Measurements from ENCODE around the gene NDUFS2.
A peak's percentile ranks its signal among the peaks of the same experiment; 100 is the strongest.

NDUFS2 gene

GRCh38 chr1:161201836-161202712 is at the start of gene NDUFS2:
TSS of gene NDUFS2 (plus strand) at chr1:161202367. CDS start at chr1:161202386, 19 bp downstream.
- TF ChIP-seq CTCF (IDR thresholded peaks at IDR 0.05) (peak; percentile 57), ZFX (IDR thresholded peaks at IDR 0.05; ENCODE audit: borderline replicate concordance) (no peak)
- peak within 1 kb of the TSS; percentile 88 for H3K27ac ChIP-seq

GRCh38 chr1:161153176-161153575 is 49.0 kb upstream of the NDUFS2 start:
- no peak for TF ChIP-seq ZFX (IDR thresholded peaks at IDR 0.05; ENCODE audit: borderline replicate concordance)
- no peak for TF ChIP-seq CTCF (IDR thresholded peaks at IDR 0.05)

GRCh38 chr1:161153682-161154337 is 48.4 kb upstream of the NDUFS2 start, which contains the start of gene UFC1:
TSS of gene UFC1 (plus strand) at chr1:161153978. CDS start at chr1:161153998, 20 bp downstream.
- peak within 1 kb of the TSS; percentile 99 for H3K27ac ChIP-seq
- TF ChIP-seq CTCF (IDR thresholded peaks at IDR 0.05), result no peak
- TF ChIP-seq ZFX (IDR thresholded peaks at IDR 0.05; ENCODE audit: borderline replicate concordance), result no peak

More at GRCh38 chr1:161153176-161153575, 49.0 kb upstream of the NDUFS2 start:
- peak overlapping the region; percentile 99 for H3K27ac ChIP-seq

- H3K27ac ChIP-seq, result peak overlapping the region; percentile 78
- no peak for TF ChIP-seq CTCF (IDR thresholded peaks at IDR 0.05)
- TF ChIP-seq ZFX (IDR thresholded peaks at IDR 0.05; ENCODE audit: borderline replicate concordance), result no peak
Measured at GRCh38 chr1:161157867-161158266, 44.3 kb upstream of the NDUFS2 start.

- TF ChIP-seq CTCF (IDR thresholded peaks at IDR 0.05) (no peak), ZFX (IDR thresholded peaks at IDR 0.05; ENCODE audit: borderline replicate concordance) (no peak)
- H3K27ac ChIP-seq, result peak overlapping the region; percentile 78
Measured at GRCh38 chr1:161158316-161159010, 43.7 kb upstream of the NDUFS2 start.

GRCh38 chr1:161159087-161159912 is 42.9 kb upstream of the NDUFS2 start, which contains the start of gene USP21:
TSS of gene USP21 (plus strand) at chr1:161159500. CDS start at chr1:161160641, 1,141 bp downstream.
- TF ChIP-seq ZFX (IDR thresholded peaks at IDR 0.05; ENCODE audit: borderline replicate concordance) (no peak), CTCF (IDR thresholded peaks at IDR 0.05) (peak; percentile 56)
- peak within 1 kb of the TSS; percentile 78 for H3K27ac ChIP-seq
